GM12878 (cell line): ENCODE results near the gene SDC1. TPM values are rescaled to one million over a fixed set of nuclear protein-coding genes. Genes with fewer than 3 reads are reported as not detected.

ENCODE experiments used
- ATAC-seq: fragments of 200-7000 bp; cut with Tn5 transposase; 3 replicates; pipeline ENCODE4 v1.9.1; 2020; ENCODE audit warnings: mild to moderate bottlenecking, moderate library complexity
- BruUV-seq: library from RNA; stranded (reverse); fragments of 400-500 nt; replicated peaks from 2 replicates; lab custom pipeline; 2021; lab: Mats Ljungman, UMichigan
- CTCF ChIA-PET: fragments of 300-600 bp; sonication (Branson Sonifier 250); formaldehyde crosslinking; extraction: SDS; loops from one replicate; lab custom pipeline; 2021; ENCODE audit warnings: inconsistent platforms; lab: Yijun Ruan, JAX
- POLR2A ChIA-PET: fragments of 350-600 bp; formaldehyde crosslinking; extraction: SDS; loops from one replicate; lab custom pipeline; 2021; ENCODE audit warnings: inconsistent platforms; lab: Charles Lee
- RAD21 ChIA-PET: fragments of 300-600 bp; sonication (Branson Sonifier 250); formaldehyde crosslinking; loops from one replicate; lab custom pipeline; 2023; ENCODE audit warnings: antibody characterized with exemption; ENCODE audit not compliant: unreplicated experiment; lab: Charles Lee
- SMC1A ChIA-PET: fragments of 300-600 bp; sonication (Branson Sonifier 250); formaldehyde crosslinking; loops from one replicate; lab custom pipeline; 2023; ENCODE audit not compliant: unreplicated experiment, uncharacterized antibody; lab: Charles Lee
- DNase-seq: peaks from one replicate; pipeline ENCODE4 v3.0.0-alpha.2; 2011; ENCODE audit warnings: low read depth, low spot score
- FAIRE-seq: peaks from 3 replicates; lab custom pipeline; 2011; peaks lifted over from hg19 to GRCh38; lab: Jason Lieb, UNC
- H2AFZ ChIP-seq: 2 replicates; pipeline ENCODE4 v1.6.0; 2011; ENCODE audit warnings: low read depth, low read length, control low read depth; ENCODE audit not compliant: control insufficient read depth
- H3K27ac ChIP-seq: 2 replicates; pipeline ENCODE4 v1.5.1; 2011; ENCODE audit warnings: control low read depth; ENCODE audit not compliant: control insufficient read depth, insufficient read depth
- H3K27me3 ChIP-seq, 2 experiments: replicated peaks in 1 of 2; 2 replicates each; pipeline versions ENCODE4 v1.6.0 to v1.6.1; 2011; ENCODE audit warnings: low read length in 1 of 2; ENCODE audit not compliant: control insufficient read depth in 2 of 2, insufficient read depth in 2 of 2
- H3K36me3 ChIP-seq, 2 experiments: 2 replicates each; pipeline ENCODE4 v1.5.1; 2011; ENCODE audit warnings: low read length in 1 of 2; ENCODE audit not compliant: control insufficient read depth in 2 of 2, insufficient read depth in 2 of 2
- H3K4me1 ChIP-seq: 2 replicates; pipeline ENCODE4 v1.6.1; 2011; ENCODE audit warnings: mild to moderate bottlenecking, low read length, moderate library complexity, mixed read lengths; ENCODE audit not compliant: control insufficient read depth, insufficient read depth
- H3K4me2 ChIP-seq: 2 replicates; pipeline ENCODE4 v1.6.0; 2011; ENCODE audit warnings: control low read depth; ENCODE audit not compliant: control insufficient read depth, insufficient read depth
- H3K4me3 ChIP-seq: fragments of 200-600 bp; sonication (generic); 2 replicates; pipeline ENCODE4 v1.5.1; 2016
- H3K79me2 ChIP-seq: 2 replicates; pipeline ENCODE4 v1.6.0; 2011; ENCODE audit warnings: low read length; ENCODE audit not compliant: control insufficient read depth, insufficient read depth
- H3K9ac ChIP-seq: 2 replicates; pipeline ENCODE4 v1.8.0; 2011; ENCODE audit warnings: low read length, control low read depth, mixed read lengths; ENCODE audit not compliant: control insufficient read depth, insufficient read depth
- H3K9me3 ChIP-seq: replicated peaks from 3 replicates; pipeline ENCODE4 v1.5.1; 2011; ENCODE audit warnings: mild to moderate bottlenecking, low read length; ENCODE audit not compliant: control insufficient read depth, insufficient read depth
- H4K20me1 ChIP-seq: 2 replicates; pipeline ENCODE4 v1.6.0; 2011; ENCODE audit not compliant: control insufficient read depth, insufficient read depth
- EED ChIP-seq: sonication (generic); IDR thresholded peaks from 2 replicates; pipeline ENCODE4 v1.6.1; 2016; ENCODE audit warnings: antibody characterized with exemption, low read depth
- MEF2A ChIP-seq: IDR thresholded peaks from 2 replicates; pipeline ENCODE4 v1.6.1; 2011; ENCODE audit warnings: low read depth, mild to moderate bottlenecking, low read length, moderate library complexity; ENCODE audit not compliant: insufficient read depth
- POLR2A ChIP-seq: IDR thresholded peaks from 2 replicates; pipeline ENCODE4 v1.6.1; 2011; ENCODE audit warnings: low read depth, mild to moderate bottlenecking, low read length
- WGBS: methylation state at CpG from one replicate; pipeline ENCODE4 v1.1.6; 2016; ENCODE audit warnings: low lambda C conversion rate; ENCODE audit not compliant: insufficient replicate concordance, insufficient coverage; ENCODE audit errors: missing lambda C conversion rate; 5-methylcytosine and 5-hydroxymethylcytosine counted together
- in situ Hi-C: fragments of 300-500 bp; cut with MboI; formaldehyde crosslinking; loops from 9 replicates; pipeline ENCODE4 v1.14.3; 2018; ENCODE audit warnings: mixed read lengths
- intact Hi-C: fragments of 100-400 bp; cut with micrococcal nuclease; formaldehyde crosslinking; loops from one replicate; pipeline ENCODE4 v1.14.2; 2022; ENCODE audit not compliant: unreplicated experiment
- polyA plus RNA-seq, 11 experiments: library from polyadenylated mRNA; depleted of rRNA in 4 of 11; unstranded in 6 of 11; stranded (reverse) in 5 of 11; fragments of >200 nt; fragmentation: Nextera tagmentation in 4 of 11; fragmentation: Illumina TruSeq in 1 of 11; extraction: Ambion mirVana in 4 of 11; extraction: Trizol in 1 of 11; gene quantifications; 1 replicate in 1 of 11; 2 replicates in 10 of 11; pipeline versions ENCODE4 v1.2.1 to v1.2.3, GENCODE V29; 2011 to 2016; ENCODE audit warnings: inconsistent platforms in 2 of 11, missing spikeins in 2 of 11, low read depth in 1 of 11
- total RNA-seq, 4 experiments: library from RNA; depleted of rRNA in 3 of 4; stranded (reverse); fragments of >200 nt in 3 of 4; fragmentation: Illumina TruSeq in 1 of 4; extraction: Trizol in 1 of 4; gene quantifications; 2 replicates each; pipeline versions ENCODE4 v1.2.1 to v1.2.3, GENCODE V29; 2013 to 2021
- TF ChIP-seq, protein P1 (sequence below): fragments of 450-650 bp; formaldehyde crosslinking; IDR thresholded peaks from 2 replicates; pipeline ENCODE4 v1.4.0; 2020; ENCODE audit warnings: mild to moderate bottlenecking, moderate library complexity
- TF ChIP-seq, protein P2 (sequence below): IDR thresholded peaks from 2 replicates; pipeline ENCODE4 v1.6.1; 2011; ENCODE audit warnings: borderline replicate concordance, low read depth, mild to moderate bottlenecking, moderate library complexity, low read length; ENCODE audit not compliant: insufficient read depth, poor library complexity, severe bottlenecking

Gene SDC1
- total and polyA plus RNA-seq, 10 of the 15 experiments (the other 5 are each of a cell fraction or from before 2014, with no cell fraction given): 0.85 to 36.8 (median 23.7) TPM

DNA sequence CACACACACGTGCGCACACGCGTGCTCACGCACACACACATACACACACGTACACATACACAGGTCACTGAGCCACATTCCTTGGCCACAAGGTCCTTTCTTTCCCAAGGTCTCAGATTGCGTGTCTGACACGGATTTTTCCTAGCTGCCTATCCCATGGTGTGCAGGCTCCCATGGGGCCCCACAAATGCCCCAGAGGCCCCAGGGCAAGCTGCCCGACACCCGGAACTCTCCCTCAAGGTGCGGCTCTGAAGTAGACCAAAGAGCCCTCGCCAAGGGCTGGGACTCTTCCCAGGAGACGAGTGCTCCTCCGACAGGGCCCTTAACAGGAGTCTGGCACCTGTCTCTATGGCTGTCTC lies 46.7 kb downstream of the SDC1 start:
- DNase-seq (no peak), ATAC-seq (no peak), FAIRE-seq (no peak)
- no peaks in the 10 kb centered on the region for H3K27me3 ChIP-seq
- BruUV-seq: no TSS peak
- H3K36me3 ChIP-seq: no peaks in the 10 kb centered on the region
- TF ChIP-seq MEF2A (no peak), POLR2A (no peak), EED (no peak)
- TF ChIP-seq, protein P1, sequence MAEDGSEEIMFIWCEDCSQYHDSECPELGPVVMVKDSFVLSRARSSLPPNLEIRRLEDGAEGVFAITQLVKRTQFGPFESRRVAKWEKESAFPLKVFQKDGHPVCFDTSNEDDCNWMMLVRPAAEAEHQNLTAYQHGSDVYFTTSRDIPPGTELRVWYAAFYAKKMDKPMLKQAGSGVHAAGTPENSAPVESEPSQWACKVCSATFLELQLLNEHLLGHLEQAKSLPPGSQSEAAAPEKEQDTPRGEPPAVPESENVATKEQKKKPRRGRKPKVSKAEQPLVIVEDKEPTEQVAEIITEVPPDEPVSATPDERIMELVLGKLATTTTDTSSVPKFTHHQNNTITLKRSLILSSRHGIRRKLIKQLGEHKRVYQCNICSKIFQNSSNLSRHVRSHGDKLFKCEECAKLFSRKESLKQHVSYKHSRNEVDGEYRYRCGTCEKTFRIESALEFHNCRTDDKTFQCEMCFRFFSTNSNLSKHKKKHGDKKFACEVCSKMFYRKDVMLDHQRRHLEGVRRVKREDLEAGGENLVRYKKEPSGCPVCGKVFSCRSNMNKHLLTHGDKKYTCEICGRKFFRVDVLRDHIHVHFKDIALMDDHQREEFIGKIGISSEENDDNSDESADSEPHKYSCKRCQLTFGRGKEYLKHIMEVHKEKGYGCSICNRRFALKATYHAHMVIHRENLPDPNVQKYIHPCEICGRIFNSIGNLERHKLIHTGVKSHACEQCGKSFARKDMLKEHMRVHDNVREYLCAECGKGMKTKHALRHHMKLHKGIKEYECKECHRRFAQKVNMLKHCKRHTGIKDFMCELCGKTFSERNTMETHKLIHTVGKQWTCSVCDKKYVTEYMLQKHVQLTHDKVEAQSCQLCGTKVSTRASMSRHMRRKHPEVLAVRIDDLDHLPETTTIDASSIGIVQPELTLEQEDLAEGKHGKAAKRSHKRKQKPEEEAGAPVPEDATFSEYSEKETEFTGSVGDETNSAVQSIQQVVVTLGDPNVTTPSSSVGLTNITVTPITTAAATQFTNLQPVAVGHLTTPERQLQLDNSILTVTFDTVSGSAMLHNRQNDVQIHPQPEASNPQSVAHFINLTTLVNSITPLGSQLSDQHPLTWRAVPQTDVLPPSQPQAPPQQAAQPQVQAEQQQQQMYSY (CRISPR knock-in tag): no peak
- TF ChIP-seq, protein P2, sequence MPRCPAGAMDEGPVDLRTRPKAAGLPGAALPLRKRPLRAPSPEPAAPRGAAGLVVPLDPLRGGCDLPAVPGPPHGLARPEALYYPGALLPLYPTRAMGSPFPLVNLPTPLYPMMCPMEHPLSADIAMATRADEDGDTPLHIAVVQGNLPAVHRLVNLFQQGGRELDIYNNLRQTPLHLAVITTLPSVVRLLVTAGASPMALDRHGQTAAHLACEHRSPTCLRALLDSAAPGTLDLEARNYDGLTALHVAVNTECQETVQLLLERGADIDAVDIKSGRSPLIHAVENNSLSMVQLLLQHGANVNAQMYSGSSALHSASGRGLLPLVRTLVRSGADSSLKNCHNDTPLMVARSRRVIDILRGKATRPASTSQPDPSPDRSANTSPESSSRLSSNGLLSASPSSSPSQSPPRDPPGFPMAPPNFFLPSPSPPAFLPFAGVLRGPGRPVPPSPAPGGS: peak; percentile 76
- ChIA-PET CTCF (interaction anchor here (0.9 kb wide), 1 partner anchor 42 kb away, joined by 5 read pairs; no protein-coding TSS in a partner anchor), RAD21 (interaction anchor here (1.7 kb wide), 1 partner anchor 47 kb away, joined by 3 read pairs; the partner anchor contains the start of gene SDC1), POLR2A (no interaction called here), SMC1A (no interaction called here)
- intact Hi-C loops: no loop called here
- in situ Hi-C loops: no loop called here
- no peak overlapping the region for H3K4me2 ChIP-seq
- no peak overlapping the region for H3K27ac ChIP-seq
- no peaks in the 10 kb centered on the region for H4K20me1 ChIP-seq
- H3K4me1 ChIP-seq: no peaks in the 10 kb centered on the region
- H3K79me2 ChIP-seq: no peaks in the 10 kb centered on the region
- no peak overlapping the region for H2AFZ ChIP-seq
- H3K9ac ChIP-seq: no peak overlapping the region
- H3K4me3 ChIP-seq: no peak overlapping the region
- no peaks in the 10 kb centered on the region for H3K9me3 ChIP-seq
- 71% methylated on average over 14 of the region's 14 CpGs for WGBS
